ENCODE data around the gene CCNA1.

- TF ChIP-seq EZH2 (IDR thresholded peaks at IDR 0.05) (no peak), SRF (IDR thresholded peaks at IDR 0.05; ENCODE audit: low read depth) (no peak), REST (IDR thresholded peaks at IDR 0.05; ENCODE audit: low read depth) (no peak), CTCF (IDR thresholded peaks at IDR 0.05 in 2 of 3, conservative IDR thresholded peaks at IDR 0.05 in 1 of 3; ENCODE audit: borderline replicate concordance in 1 of 3, insufficient read depth in 1 of 3, low read depth in 2 of 3, low read length in 2 of 3) (no peak), CEBPB (IDR thresholded peaks at IDR 0.05; ENCODE audit: low read depth) (no peak), RAD21 (IDR thresholded peaks at IDR 0.05; ENCODE audit: low read depth) (no peak), POLR2A (IDR thresholded peaks at IDR 0.05; ENCODE audit: borderline replicate concordance, extremely low read depth, insufficient read depth, insufficient read length) (no peak), TCF7L2 (IDR thresholded peaks at IDR 0.05; ENCODE audit: borderline replicate concordance, extremely low read depth, insufficient read depth, insufficient read length) (no peak), SIN3A (IDR thresholded peaks at IDR 0.05; ENCODE audit: low read depth) (no peak), ELF1 (IDR thresholded peaks at IDR 0.05; ENCODE audit: borderline replicate concordance, low read depth) (no peak)
These were observed 27.1 kb upstream of the CCNA1 start for GRCh38 chr13:36405151-36405550.
